BJ (cell line): ENCODE data around the gene FAH. TPM values are rescaled to one million over a fixed set of nuclear protein-coding genes. Genes with fewer than 3 reads are reported as not detected.

Source experiments
- CTCF ChIA-PET: fragments of 350-600 bp; formaldehyde crosslinking; extraction: SDS; loops from one replicate; lab custom pipeline; 2021; ENCODE audit warnings: antibody characterized with exemption, inconsistent platforms; lab: Yijun Ruan, JAX
- POLR2A ChIA-PET: fragments of 300-600 bp; sonication (Branson Sonifier 250); formaldehyde crosslinking; extraction: SDS; loops from one replicate; lab custom pipeline; 2021; ENCODE audit warnings: antibody characterized with exemption; lab: Charles Lee
- DNase-seq: peaks from one replicate; pipeline ENCODE4 v3.0.0-alpha.2; 2011; ENCODE audit warnings: low read depth
- H3K27me3 ChIP-seq: 2 replicates; pipeline ENCODE4 v1.6.0; 2011; ENCODE audit warnings: low read length; ENCODE audit not compliant: control insufficient read depth, insufficient read depth
- H3K36me3 ChIP-seq: 2 replicates; pipeline ENCODE4 v1.5.1; 2011; ENCODE audit warnings: low read length; ENCODE audit not compliant: control insufficient read depth, insufficient read depth
- H3K4me3 ChIP-seq: 2 replicates; pipeline ENCODE4 v1.5.1; 2011; ENCODE audit warnings: low read depth, mild to moderate bottlenecking, control low read depth, low read length
- CTCF ChIP-seq: IDR thresholded peaks from 2 replicates; pipeline ENCODE4 v1.5.1; 2011; ENCODE audit warnings: low read depth, mild to moderate bottlenecking, control low read depth, inconsistent platforms, low read length, moderate library complexity; ENCODE audit not compliant: insufficient read depth
- polyA plus RNA-seq: library from polyadenylated mRNA; depleted of rRNA; stranded (reverse); fragments of >200 nt; gene quantifications from 2 replicates; pipeline ENCODE4 v1.2.3, GENCODE V29; 2011

Gene FAH
- polyA plus RNA-seq, 1 experiment, result 72.3 TPM

- H3K27me3 ChIP-seq, result peaks cover 7% of the 10 kb centered on the region
- H3K4me3 ChIP-seq, result no peak overlapping the region
- no peak for TF ChIP-seq CTCF
- DNase-seq, result no peak
- POLR2A ChIA-PET, result no interaction called here
- CTCF ChIA-PET, result no interaction called here
- H3K36me3 ChIP-seq, result no peaks in the 10 kb centered on the region
Observed at GRCh38 chr15:80210611-80211573, 58.1 kb downstream of the FAH start.

- no peaks in the 10 kb centered on the region for H3K36me3 ChIP-seq
- peaks cover 9% of the 10 kb centered on the region for H3K27me3 ChIP-seq
- DNase-seq, result no peak
- no peak overlapping the region for H3K4me3 ChIP-seq
- ChIA-PET POLR2A (no interaction called here), CTCF (no interaction called here)
- no peak for TF ChIP-seq CTCF
Observed at GRCh38 chr15:80211976-80212375, 59.2 kb downstream of the FAH start.

GRCh38 chr15:80214910-80215309 is 62.1 kb downstream of the FAH start:
- TF ChIP-seq CTCF, result no peak
- Histone ChIP-seq H3K4me3 (no peak overlapping the region), H3K36me3 (no peaks in the 10 kb centered on the region), H3K27me3 (peaks cover 8% of the 10 kb centered on the region; the same call in 1 of the 2 replicates)
- ChIA-PET POLR2A (no interaction called here), CTCF (no interaction called here)
- DNase-seq, result no peak

- Histone ChIP-seq H3K4me3 (no peak overlapping the region), H3K27me3 (0 out of 2 replicates have a peak, but pooled peaks cover 5% of the 10 kb centered on the region), H3K36me3 (no peaks in the 10 kb centered on the region)
- ChIA-PET POLR2A (no interaction called here), CTCF (no interaction called here)
- DNase-seq, result no peak
- TF ChIP-seq CTCF, result no peak
Observed at GRCh38 chr15:80216141-80216540, 63.3 kb downstream of the FAH start.

GRCh38 chr15:80216911-80217310 is 64.1 kb downstream of the FAH start:
- DNase-seq, result no peak
- Histone ChIP-seq H3K36me3 (no peaks in the 10 kb centered on the region), H3K27me3 (0 out of 2 replicates have a peak, but pooled peaks cover 4% of the 10 kb centered on the region), H3K4me3 (no peak overlapping the region)
- ChIA-PET CTCF (no interaction called here), POLR2A (no interaction called here)
- no peak for TF ChIP-seq CTCF
